Sigmoid colon (tissue), 4 donors: ENCODE results near the gene NAP1L4.

Source experiments
- CTCF ChIP-seq, 4 experiments: fragments of 450-650 bp in 3 of 4; fragments of 200-600 bp in 1 of 4; IDR thresholded peaks; one replicate each; pipeline ENCODE4 v1.5.1; 2016 to 2019; ENCODE audit warnings: antibody characterized with exemption in 4 of 4, mild to moderate bottlenecking in 3 of 4, moderate library complexity in 2 of 4
- EP300 ChIP-seq, 4 donors: sonication (generic); formaldehyde crosslinking; IDR thresholded peaks; one replicate each; pipeline ENCODE4 v1.6.1; 2017; ENCODE audit warnings: antibody characterized with exemption in 4 of 4
- POLR2A ChIP-seq, 2 donors: fragments of 450-650 bp; IDR thresholded peaks; one replicate each; pipeline ENCODE4 v1.6.1; 2016; ENCODE audit warnings: antibody characterized with exemption in 2 of 2, mild to moderate bottlenecking in 2 of 2, moderate library complexity in 2 of 2

DNA sequence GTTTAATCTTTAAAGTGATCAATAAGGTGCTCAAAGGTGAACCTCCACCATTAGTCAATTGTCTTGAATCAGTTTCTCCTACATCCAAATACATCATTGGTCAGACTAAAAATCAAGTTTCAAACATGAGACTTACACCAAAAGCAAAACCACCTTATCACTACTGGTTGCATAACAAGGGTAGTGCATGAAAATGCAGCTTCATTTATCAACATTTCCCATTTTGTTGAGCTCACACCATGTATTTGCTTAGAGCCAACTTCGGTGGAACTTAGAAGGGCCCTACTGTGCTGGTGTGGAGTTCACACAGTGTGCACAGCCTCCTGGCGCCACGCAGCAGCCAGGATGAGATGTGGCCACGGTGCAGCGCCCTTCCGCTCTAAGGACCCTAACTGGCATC, 39.8 kb downstream of the NAP1L4 start:
- TF ChIP-seq CTCF (IDR thresholded peaks at IDR 0.05) (no peak), EP300 (IDR thresholded peaks at IDR 0.05) (no peak), POLR2A (IDR thresholded peaks at IDR 0.05) (no peak)
